Measurements from ENCODE around the gene ADRA2B. TPM values are rescaled to one million over a fixed set of nuclear protein-coding genes. Genes with fewer than 3 reads are reported as not detected.
"Not testable (repeated sequence)": the region's sequence is repeated elsewhere in the genome, so short reads cannot be mapped to it uniquely, and the experiment has no call there.

Gene ADRA2B
- total RNA-seq, 1 experiment from 2014 or later: not detected

GRCh38 chr2:96070351-96070750, 46.0 kb downstream of the ADRA2B start:
- peaks cover 59% of the 10 kb centered on the region for H3K27me3 Mint-ChIP-seq (ENCODE audit: unreplicated experiment)
- H3K36me3 Mint-ChIP-seq (ENCODE audit: insufficient read depth, unreplicated experiment); H3K9me3 Mint-ChIP-seq (ENCODE audit: low read depth, unreplicated experiment); DNase-seq; H3K4me1 Mint-ChIP-seq (ENCODE audit: low read depth, unreplicated experiment); intact Hi-C loops (cut with micrococcal nuclease; ENCODE audit: unreplicated experiment); H3K4me3 Mint-ChIP-seq (ENCODE audit: low read depth, unreplicated experiment); H3K27ac Mint-ChIP-seq (ENCODE audit: unreplicated experiment); BruUV-seq (replicated peaks); CTCF ChIA-PET: not testable (repeated sequence)

DNA sequence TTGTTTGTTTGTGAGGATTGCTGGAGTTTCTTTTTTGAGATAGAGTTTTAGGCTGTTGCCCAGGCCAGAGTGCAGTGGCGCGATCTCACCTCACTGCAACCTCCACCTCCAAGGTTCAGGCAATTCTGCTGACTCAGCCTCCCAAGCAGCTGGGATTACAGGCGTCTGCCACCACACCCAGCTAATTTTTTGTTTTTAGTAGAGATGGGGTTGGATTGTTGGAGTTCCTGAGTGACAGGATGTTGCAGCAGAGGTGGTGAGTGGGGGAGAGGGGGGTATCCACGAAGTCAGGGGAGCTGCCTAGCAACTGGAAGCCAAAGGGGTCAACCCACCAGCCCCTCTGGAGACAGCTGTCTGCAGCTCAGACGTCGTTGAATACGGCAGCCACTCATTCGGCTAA, 46.5 kb downstream of the ADRA2B start:
- H3K36me3 Mint-ChIP-seq (ENCODE audit: insufficient read depth, unreplicated experiment); intact Hi-C loops (cut with micrococcal nuclease; ENCODE audit: unreplicated experiment); H3K27ac Mint-ChIP-seq (ENCODE audit: unreplicated experiment); H3K4me1 Mint-ChIP-seq (ENCODE audit: low read depth, unreplicated experiment); H3K9me3 Mint-ChIP-seq (ENCODE audit: low read depth, unreplicated experiment); H3K4me3 Mint-ChIP-seq (ENCODE audit: low read depth, unreplicated experiment); DNase-seq; BruUV-seq (replicated peaks); CTCF ChIA-PET: not testable (repeated sequence)
- H3K27me3 Mint-ChIP-seq (ENCODE audit: unreplicated experiment): peaks cover 54% of the 10 kb centered on the region

DNA sequence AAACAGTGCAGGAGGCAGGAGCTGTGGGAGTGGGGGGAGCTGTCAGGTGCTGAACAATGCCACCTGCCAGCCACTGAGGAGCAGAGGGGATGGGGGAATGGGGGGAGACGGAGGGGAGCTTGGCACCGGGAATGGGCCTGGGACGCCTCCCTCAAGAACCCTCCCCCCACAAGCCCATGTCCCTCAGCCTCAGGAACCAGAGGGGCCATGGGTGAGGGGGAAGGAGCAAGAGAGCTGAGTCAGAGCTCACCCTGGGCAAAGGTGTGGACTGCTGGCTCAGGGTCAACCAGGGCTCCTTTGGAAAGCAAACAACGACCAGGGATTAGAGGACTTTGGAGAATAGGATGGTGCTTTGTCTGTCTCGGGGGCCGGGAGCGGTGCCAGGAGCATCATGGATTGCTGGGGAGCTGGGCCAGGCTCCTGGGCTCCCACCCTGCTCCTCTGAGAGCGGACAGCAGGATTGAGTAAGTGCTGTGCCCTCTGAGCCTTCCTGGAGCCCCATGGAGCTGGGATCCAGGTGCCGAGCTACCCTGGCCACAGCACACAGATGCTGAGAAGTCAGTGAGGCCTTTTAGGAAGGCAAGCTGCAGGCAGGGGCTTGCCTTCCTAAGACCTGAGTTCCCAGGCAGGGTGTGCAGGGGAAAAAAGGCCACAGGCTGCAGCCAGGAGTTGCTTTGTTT, 48.3 kb downstream of the ADRA2B start:
- CTCF ChIA-PET; DNase-seq; H3K27ac Mint-ChIP-seq (ENCODE audit: unreplicated experiment); H3K36me3 Mint-ChIP-seq (ENCODE audit: insufficient read depth, unreplicated experiment); H3K4me3 Mint-ChIP-seq (ENCODE audit: low read depth, unreplicated experiment); H3K9me3 Mint-ChIP-seq (ENCODE audit: low read depth, unreplicated experiment); H3K4me1 Mint-ChIP-seq (ENCODE audit: low read depth, unreplicated experiment); intact Hi-C loops (cut with micrococcal nuclease; ENCODE audit: unreplicated experiment); BruUV-seq (replicated peaks): not testable (repeated sequence)
- H3K27me3 Mint-ChIP-seq (ENCODE audit: unreplicated experiment): peaks cover 36% of the 10 kb centered on the region

DNA sequence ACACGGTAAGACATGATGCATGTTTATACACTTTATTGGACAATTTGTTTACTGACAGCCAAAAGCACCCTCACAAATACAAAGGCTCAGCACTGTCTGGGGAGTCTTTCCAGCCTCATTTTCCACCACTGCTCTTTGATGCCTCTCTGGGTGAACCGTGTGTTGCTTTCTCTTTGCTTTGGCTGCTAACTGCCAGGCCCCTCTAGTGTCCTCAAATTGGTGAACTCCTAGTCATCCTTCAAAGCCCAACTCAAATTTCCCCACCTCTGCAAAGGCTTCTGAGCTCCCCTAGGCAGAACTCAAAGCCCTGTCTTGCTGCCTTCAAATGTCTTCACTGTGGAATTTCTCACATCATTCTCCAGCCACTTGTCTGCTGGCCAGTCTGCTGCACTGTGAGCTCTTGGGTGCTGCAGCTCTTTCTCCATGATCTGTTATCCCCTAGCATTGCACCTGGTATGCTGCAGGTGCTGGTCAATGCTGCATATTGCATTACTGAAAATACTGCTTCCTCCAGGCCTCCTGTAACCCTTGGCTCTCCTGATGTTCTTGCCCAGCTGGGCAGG, 49.2 kb downstream of the ADRA2B start:
- BruUV-seq (replicated peaks); H3K9me3 Mint-ChIP-seq (ENCODE audit: low read depth, unreplicated experiment); DNase-seq; H3K4me1 Mint-ChIP-seq (ENCODE audit: low read depth, unreplicated experiment); H3K36me3 Mint-ChIP-seq (ENCODE audit: insufficient read depth, unreplicated experiment); H3K4me3 Mint-ChIP-seq (ENCODE audit: low read depth, unreplicated experiment); intact Hi-C loops (cut with micrococcal nuclease; ENCODE audit: unreplicated experiment); CTCF ChIA-PET; H3K27ac Mint-ChIP-seq (ENCODE audit: unreplicated experiment): not testable (repeated sequence)
- peaks cover 28% of the 10 kb centered on the region for H3K27me3 Mint-ChIP-seq (ENCODE audit: unreplicated experiment)

GRCh38 chr2:96066511-96066910, 49.9 kb downstream of the ADRA2B start:
- H3K27ac Mint-ChIP-seq (ENCODE audit: unreplicated experiment); DNase-seq; H3K4me1 Mint-ChIP-seq (ENCODE audit: low read depth, unreplicated experiment); CTCF ChIA-PET; intact Hi-C loops (cut with micrococcal nuclease; ENCODE audit: unreplicated experiment); H3K4me3 Mint-ChIP-seq (ENCODE audit: low read depth, unreplicated experiment); H3K9me3 Mint-ChIP-seq (ENCODE audit: low read depth, unreplicated experiment); H3K36me3 Mint-ChIP-seq (ENCODE audit: insufficient read depth, unreplicated experiment); BruUV-seq (replicated peaks): not testable (repeated sequence)
- peaks cover 28% of the 10 kb centered on the region for H3K27me3 Mint-ChIP-seq (ENCODE audit: unreplicated experiment)

DNA sequence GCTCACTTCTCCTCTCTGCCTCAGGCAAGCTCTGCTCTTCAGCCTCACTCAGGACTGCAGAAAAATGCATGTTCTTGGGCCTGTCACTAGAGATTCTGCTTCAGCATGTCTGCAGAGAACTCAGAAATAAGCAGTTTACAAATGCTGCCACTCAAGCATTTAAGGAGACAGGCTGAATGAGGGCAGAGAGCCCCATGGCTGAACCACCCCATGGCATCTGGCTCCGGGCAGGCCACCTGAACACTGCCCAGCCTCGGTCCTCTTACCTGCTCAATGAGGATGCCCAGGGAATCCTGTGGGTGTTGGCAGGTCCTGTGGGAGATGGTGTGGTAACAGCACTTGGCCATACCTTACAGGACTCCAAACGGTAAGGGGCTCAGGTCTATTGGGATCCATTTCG, 50.4 kb downstream of the ADRA2B start:
- H3K36me3 Mint-ChIP-seq (ENCODE audit: insufficient read depth, unreplicated experiment); H3K9me3 Mint-ChIP-seq (ENCODE audit: low read depth, unreplicated experiment); H3K4me3 Mint-ChIP-seq (ENCODE audit: low read depth, unreplicated experiment); intact Hi-C loops (cut with micrococcal nuclease; ENCODE audit: unreplicated experiment); BruUV-seq (replicated peaks); CTCF ChIA-PET; H3K27ac Mint-ChIP-seq (ENCODE audit: unreplicated experiment); H3K4me1 Mint-ChIP-seq (ENCODE audit: low read depth, unreplicated experiment); DNase-seq: not testable (repeated sequence)
- peaks cover 22% of the 10 kb centered on the region for H3K27me3 Mint-ChIP-seq (ENCODE audit: unreplicated experiment)

DNA sequence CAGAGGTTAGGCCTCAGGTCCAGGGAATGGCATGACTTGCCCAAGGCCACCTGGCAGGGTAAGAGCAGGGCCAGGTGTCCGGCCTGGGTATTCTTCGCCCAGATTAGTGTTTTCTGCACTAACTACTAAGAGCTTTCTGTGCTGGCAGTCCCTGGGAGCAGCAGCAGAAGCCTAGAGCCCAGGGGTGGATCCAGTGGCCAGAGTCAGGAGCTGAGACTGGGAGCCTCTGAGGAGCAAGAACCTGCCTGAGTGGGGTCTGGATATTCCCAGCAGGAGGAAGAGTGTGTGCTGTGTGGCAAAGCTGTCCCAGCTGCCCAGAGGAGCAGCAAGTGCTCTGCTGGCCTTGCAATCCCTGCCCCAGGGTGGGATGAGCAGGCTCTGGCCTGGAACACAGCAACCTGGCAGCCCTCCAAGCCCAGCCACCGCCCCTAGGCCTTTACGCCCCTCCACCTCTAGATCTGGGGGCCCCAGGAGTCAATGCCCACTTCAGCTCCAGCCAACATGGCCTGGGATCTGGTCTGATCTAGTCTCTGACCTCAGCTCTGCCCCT, 50.9 kb downstream of the ADRA2B start:
- no peak overlapping the region for H3K4me3 Mint-ChIP-seq (ENCODE audit: low read depth, unreplicated experiment)
- H3K27me3 Mint-ChIP-seq (ENCODE audit: unreplicated experiment): peaks cover 17% of the 10 kb centered on the region
- no peaks in the 10 kb centered on the region for H3K36me3 Mint-ChIP-seq (ENCODE audit: insufficient read depth, unreplicated experiment)
- BruUV-seq (replicated peaks): no TSS peak
- H3K27ac Mint-ChIP-seq (ENCODE audit: unreplicated experiment): no peak overlapping the region
- no peak for DNase-seq
- no peaks in the 10 kb centered on the region for H3K9me3 Mint-ChIP-seq (ENCODE audit: low read depth, unreplicated experiment)
- CTCF ChIA-PET: no interaction called here
- TF ChIP-seq, protein P1, sequence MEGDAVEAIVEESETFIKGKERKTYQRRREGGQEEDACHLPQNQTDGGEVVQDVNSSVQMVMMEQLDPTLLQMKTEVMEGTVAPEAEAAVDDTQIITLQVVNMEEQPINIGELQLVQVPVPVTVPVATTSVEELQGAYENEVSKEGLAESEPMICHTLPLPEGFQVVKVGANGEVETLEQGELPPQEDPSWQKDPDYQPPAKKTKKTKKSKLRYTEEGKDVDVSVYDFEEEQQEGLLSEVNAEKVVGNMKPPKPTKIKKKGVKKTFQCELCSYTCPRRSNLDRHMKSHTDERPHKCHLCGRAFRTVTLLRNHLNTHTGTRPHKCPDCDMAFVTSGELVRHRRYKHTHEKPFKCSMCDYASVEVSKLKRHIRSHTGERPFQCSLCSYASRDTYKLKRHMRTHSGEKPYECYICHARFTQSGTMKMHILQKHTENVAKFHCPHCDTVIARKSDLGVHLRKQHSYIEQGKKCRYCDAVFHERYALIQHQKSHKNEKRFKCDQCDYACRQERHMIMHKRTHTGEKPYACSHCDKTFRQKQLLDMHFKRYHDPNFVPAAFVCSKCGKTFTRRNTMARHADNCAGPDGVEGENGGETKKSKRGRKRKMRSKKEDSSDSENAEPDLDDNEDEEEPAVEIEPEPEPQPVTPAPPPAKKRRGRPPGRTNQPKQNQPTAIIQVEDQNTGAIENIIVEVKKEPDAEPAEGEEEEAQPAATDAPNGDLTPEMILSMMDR (IDR thresholded peaks at IDR 0.05; ENCODE audit: unreplicated experiment): no peak
- H3K4me1 Mint-ChIP-seq (ENCODE audit: low read depth, unreplicated experiment): no peaks in the 10 kb centered on the region
- intact Hi-C loops (cut with micrococcal nuclease; ENCODE audit: unreplicated experiment): no loop called here

- H3K27ac Mint-ChIP-seq (ENCODE audit: unreplicated experiment); intact Hi-C loops (cut with micrococcal nuclease; ENCODE audit: unreplicated experiment); DNase-seq; H3K4me3 Mint-ChIP-seq (ENCODE audit: low read depth, unreplicated experiment); H3K36me3 Mint-ChIP-seq (ENCODE audit: insufficient read depth, unreplicated experiment); H3K9me3 Mint-ChIP-seq (ENCODE audit: low read depth, unreplicated experiment); CTCF ChIA-PET; BruUV-seq (replicated peaks); H3K4me1 Mint-ChIP-seq (ENCODE audit: low read depth, unreplicated experiment): not testable (repeated sequence)
- peaks cover 15% of the 10 kb centered on the region for H3K27me3 Mint-ChIP-seq (ENCODE audit: unreplicated experiment)
Observed at GRCh38 chr2:96064760-96065159, 51.6 kb downstream of the ADRA2B start.

- H3K9me3 Mint-ChIP-seq (ENCODE audit: low read depth, unreplicated experiment); H3K4me3 Mint-ChIP-seq (ENCODE audit: low read depth, unreplicated experiment); H3K4me1 Mint-ChIP-seq (ENCODE audit: low read depth, unreplicated experiment); BruUV-seq (replicated peaks); H3K27ac Mint-ChIP-seq (ENCODE audit: unreplicated experiment); CTCF ChIA-PET; DNase-seq; H3K36me3 Mint-ChIP-seq (ENCODE audit: insufficient read depth, unreplicated experiment); intact Hi-C loops (cut with micrococcal nuclease; ENCODE audit: unreplicated experiment): not testable (repeated sequence)
- H3K27me3 Mint-ChIP-seq (ENCODE audit: unreplicated experiment): peaks cover 15% of the 10 kb centered on the region
Observed at GRCh38 chr2:96064047-96064675, 52.2 kb downstream of the ADRA2B start.

Measured in Calu3 (cell line).